Testis (tissue), 2 donors: Measurements from ENCODE around the gene LILRB1.
"Not testable (repeated sequence)": the region's sequence is repeated elsewhere in the genome, so short reads cannot be mapped to it uniquely, and the experiment has no call there.

Experiments used
- CTCF ChIP-seq, 3 experiments: fragments of 450-650 bp in 2 of 3; fragments of 200-600 bp in 1 of 3; sonication (generic) in 1 of 3; IDR thresholded peaks; one replicate each; pipeline ENCODE4 v1.5.1; 2016 to 2019; ENCODE audit warnings: antibody characterized with exemption in 3 of 3, mild to moderate bottlenecking in 2 of 3, moderate library complexity in 1 of 3
- POLR2A ChIP-seq: fragments of 450-650 bp; IDR thresholded peaks from one replicate; pipeline ENCODE4 v1.6.1; 2017; ENCODE audit warnings: antibody characterized with exemption, mild to moderate bottlenecking, moderate library complexity

GRCh38 chr19:54636081-54636480 is 5.8 kb downstream of the LILRB1 start:
- TF ChIP-seq POLR2A; CTCF (IDR thresholded peaks at IDR 0.05): not testable (repeated sequence)
